ENCODE measurements around the gene GAA.

GAA gene

GRCh38 chr17:80101011-80101945, at the start of gene GAA:
Gene GAA, plus strand, starts transcription at chr17:80101581. Its CDS starts 3,006 bp downstream, at chr17:80104587.
- no peak for TF ChIP-seq ZNF274 (IDR thresholded peaks at IDR 0.05; ENCODE audit: low read depth, low read length)
- peak within 1 kb of the TSS; percentile 74 for H3K4me3 ChIP-seq (ENCODE audit: low read length)

- no peak for TF ChIP-seq ZNF274 (IDR thresholded peaks at IDR 0.05; ENCODE audit: low read depth, low read length)
- no peak overlapping the region for H3K4me3 ChIP-seq (ENCODE audit: low read length)
Measured at GRCh38 chr17:80051681-80052080, 49.7 kb upstream of the GAA start.

GRCh38 chr17:80053102-80053501, 48.3 kb upstream of the GAA start:
- TF ChIP-seq ZNF274 (IDR thresholded peaks at IDR 0.05; ENCODE audit: low read depth, low read length) = no peak
- H3K4me3 ChIP-seq (ENCODE audit: low read length) = no peak overlapping the region

- no peak for TF ChIP-seq ZNF274 (IDR thresholded peaks at IDR 0.05; ENCODE audit: low read depth, low read length)
- no peak overlapping the region for H3K4me3 ChIP-seq (ENCODE audit: low read length)
Measured at GRCh38 chr17:80055597-80055996, 45.8 kb upstream of the GAA start.

GRCh38 chr17:80058311-80058955, 42.9 kb upstream of the GAA start:
- no peak for TF ChIP-seq ZNF274 (IDR thresholded peaks at IDR 0.05; ENCODE audit: low read depth, low read length)
- no peak overlapping the region for H3K4me3 ChIP-seq (ENCODE audit: low read length)

GRCh38 chr17:80060644-80061043, 40.7 kb upstream of the GAA start:
- no peak overlapping the region for H3K4me3 ChIP-seq (ENCODE audit: low read length)
- no peak for TF ChIP-seq ZNF274 (IDR thresholded peaks at IDR 0.05; ENCODE audit: low read depth, low read length)

GRCh38 chr17:80061421-80061820, 40.0 kb upstream of the GAA start:
- TF ChIP-seq ZNF274 (IDR thresholded peaks at IDR 0.05; ENCODE audit: low read depth, low read length) = no peak
- H3K4me3 ChIP-seq (ENCODE audit: low read length) = no peak overlapping the region

GRCh38 chr17:80063830-80064585, 37.4 kb upstream of the GAA start:
- no peak overlapping the region for H3K4me3 ChIP-seq (ENCODE audit: low read length)

GRCh38 chr17:80064696-80065095, 36.7 kb upstream of the GAA start:
- H3K4me3 ChIP-seq (ENCODE audit: low read length) = no peak overlapping the region
- TF ChIP-seq ZNF274 (IDR thresholded peaks at IDR 0.05; ENCODE audit: low read depth, low read length) = no peak

More at GRCh38 chr17:80063830-80064585, 37.4 kb upstream of the GAA start:
- TF ChIP-seq ZNF274 (IDR thresholded peaks at IDR 0.05; ENCODE audit: low read depth, low read length) = no peak

- no peak for TF ChIP-seq ZNF274 (IDR thresholded peaks at IDR 0.05; ENCODE audit: low read depth, low read length)
- H3K4me3 ChIP-seq (ENCODE audit: low read length) = no peak overlapping the region
Measured at GRCh38 chr17:80065478-80066170, 35.8 kb upstream of the GAA start.

GRCh38 chr17:80067393-80067986, 33.9 kb upstream of the GAA start:
- H3K4me3 ChIP-seq (ENCODE audit: low read length) = no peak overlapping the region
- no peak for TF ChIP-seq ZNF274 (IDR thresholded peaks at IDR 0.05; ENCODE audit: low read depth, low read length)

- no peak overlapping the region for H3K4me3 ChIP-seq (ENCODE audit: low read length)
- TF ChIP-seq ZNF274 (IDR thresholded peaks at IDR 0.05; ENCODE audit: low read depth, low read length) = no peak
Measured at GRCh38 chr17:80068301-80069222, 32.8 kb upstream of the GAA start.

Data from GM08714 (cell line).